Stimulated activated CD4-positive, alpha-beta T cell treated with anti-CD3 and anti-CD28 coated beads, Interleukin-2, amount 100 ng/mL, for 4 hours (primary cell): ENCODE data around the gene BPTF.
"Not testable (repeated sequence)": the region's sequence is repeated elsewhere in the genome, so short reads cannot be mapped to it uniquely, and the experiment has no call there.

ENCODE experiments used
- DNase-seq: peaks from one replicate; pipeline ENCODE4 v3.0.0-alpha.2; 2020; ENCODE audit warnings: low read depth

The BPTF gene

GRCh38 chr17:67884741-67885140 lies 59.4 kb downstream of the BPTF start:
- no peak for DNase-seq

- DNase-seq = no peak
These were observed 66.3 kb downstream of the BPTF start for GRCh38 chr17:67891481-67892119.

GRCh38 chr17:67902511-67903231 lies 77.4 kb downstream of the BPTF start:
- DNase-seq = no peak

- not testable (repeated sequence) for DNase-seq
These were observed 80.0 kb downstream of the BPTF start for GRCh38 chr17:67905298-67905697.

GRCh38 chr17:67910117-67910803 lies 85.0 kb downstream of the BPTF start:
- not testable (repeated sequence) for DNase-seq

- no peak for DNase-seq
These were observed 85.9 kb downstream of the BPTF start for GRCh38 chr17:67911059-67911782.

- DNase-seq = no peak
These were observed 86.8 kb downstream of the BPTF start for GRCh38 chr17:67912088-67912487.

GRCh38 chr17:67912656-67913055 lies 87.4 kb downstream of the BPTF start:
- no peak for DNase-seq

- DNase-seq = no peak
These were observed 94.9 kb downstream of the BPTF start for GRCh38 chr17:67920212-67920611.

- DNase-seq = no peak
These were observed 97.2 kb downstream of the BPTF start for GRCh38 chr17:67922503-67922902.

- DNase-seq = not testable (repeated sequence)
These were observed 103.5 kb downstream of the BPTF start for GRCh38 chr17:67928842-67929241.

- DNase-seq = no peak
These were observed 105.9 kb downstream of the BPTF start for GRCh38 chr17:67931227-67931626.

- DNase-seq = no peak
These were observed 117.5 kb downstream of the BPTF start for GRCh38 chr17:67942810-67943209.

- no peak for DNase-seq
These were observed 118.7 kb downstream of the BPTF start for GRCh38 chr17:67944035-67944434.

- DNase-seq = no peak
These were observed 121.2 kb downstream of the BPTF start for GRCh38 chr17:67946513-67946912.

- no peak for DNase-seq
These were observed 122.1 kb downstream of the BPTF start for GRCh38 chr17:67947325-67947813.

GRCh38 chr17:67950945-67951344 lies 125.6 kb downstream of the BPTF start:
- no peak for DNase-seq

- DNase-seq = no peak
These were observed 134.2 kb downstream of the BPTF start for GRCh38 chr17:67959510-67959909.

- DNase-seq = not testable (repeated sequence)
These were observed 135.0 kb downstream of the BPTF start for GRCh38 chr17:67960276-67960675.

- not testable (repeated sequence) for DNase-seq
These were observed 136.9 kb downstream of the BPTF start for GRCh38 chr17:67962156-67962555.

- DNase-seq = peak; percentile 68
These were observed 137.9 kb downstream of the BPTF start for GRCh38 chr17:67963145-67963572.

GRCh38 chr17:67970783-67971182 lies 145.5 kb downstream of the BPTF start:
- no peak for DNase-seq
